ENCODE measurements around the gene SMAP2. TPM values are rescaled to one million over a fixed set of nuclear protein-coding genes. Genes with fewer than 3 reads are reported as not detected.
A peak's percentile ranks its signal among the peaks of the same experiment; 100 is the strongest.

SMAP2 gene
- total and polyA plus RNA-seq, 11 donors: 8.9 to 44.4 (median 12.9) TPM

- Histone ChIP-seq H3K27ac (no peak overlapping the region), H3K27me3 (no peaks in the 10 kb centered on the region), H3K36me3 (peaks cover 0 to 98% (median 49%) of the 10 kb centered on the region in 9 donors), H3K4me3 (no peak overlapping the region), H3K9me3 (no peaks in the 10 kb centered on the region), H3K4me1 (peaks cover 0 to 12% (median 2%) of the 10 kb centered on the region in 12 donors)
- WGBS, 4 donors: 94 to 97% (median 96%) methylated on average over 6 of the region's 6 CpGs
- ATAC-seq: no peak
- no peak for TF ChIP-seq POLR2A (IDR thresholded peaks at IDR 0.05)
- no peak for TF ChIP-seq CTCF (IDR thresholded peaks at IDR 0.05)
- DNase-seq: no peak
- intact Hi-C loops (cut with DNase I): no loop called here
These were observed 40.2 kb downstream of the SMAP2 start for GRCh38 chr1:40413527-40414252.

- no peak for ATAC-seq
- Histone ChIP-seq H3K36me3 (peaks cover 0 to 98% (median 52%) of the 10 kb centered on the region in 9 donors), H3K27me3 (no peaks in the 10 kb centered on the region), H3K4me1 (peaks cover 0 to 12% (median 2%) of the 10 kb centered on the region in 12 donors), H3K27ac (no peak overlapping the region), H3K9me3 (no peaks in the 10 kb centered on the region), H3K4me3 (no peak overlapping the region)
- 92 to 97% (median 95%) methylated on average over 3 of the region's 3 CpGs for WGBS, 4 donors
- no peak for DNase-seq
- intact Hi-C loops (cut with DNase I): no loop called here
- TF ChIP-seq CTCF (IDR thresholded peaks at IDR 0.05) (no peak), POLR2A (IDR thresholded peaks at IDR 0.05) (no peak)
These were observed 40.8 kb downstream of the SMAP2 start for GRCh38 chr1:40414331-40414730.

DNA sequence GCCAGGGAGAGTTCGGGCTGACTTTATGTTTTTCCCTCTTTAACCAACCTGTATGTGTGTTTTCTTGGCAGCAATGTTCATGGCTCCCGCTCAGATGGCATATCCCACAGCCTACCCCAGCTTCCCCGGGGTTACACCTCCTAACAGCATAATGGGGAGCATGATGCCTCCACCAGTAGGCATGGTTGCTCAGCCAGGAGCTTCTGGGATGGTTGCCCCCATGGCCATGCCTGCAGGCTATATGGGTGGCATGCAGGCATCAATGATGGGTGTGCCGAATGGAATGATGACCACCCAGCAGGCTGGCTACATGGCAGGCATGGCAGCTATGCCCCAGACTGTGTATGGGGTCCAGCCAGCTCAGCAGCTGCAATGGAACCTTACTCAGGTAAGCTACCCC lies 43.2 kb downstream of the SMAP2 start:
- no peaks in the 10 kb centered on the region for H3K9me3 ChIP-seq
- no peak overlapping the region for H3K27ac ChIP-seq
- H3K4me1 ChIP-seq: peaks cover 0 to 10% (median 0%) of the 10 kb centered on the region in 12 donors
- no peak overlapping the region for H3K4me3 ChIP-seq
- TF ChIP-seq POLR2A (IDR thresholded peaks at IDR 0.05): no peak
- no peak for TF ChIP-seq CTCF (IDR thresholded peaks at IDR 0.05)
- peaks cover 0 to 89% (median 53%) of the 10 kb centered on the region in 9 donors for H3K36me3 ChIP-seq
- DNase-seq (no peak), ATAC-seq (no peak)
- intact Hi-C loops (cut with DNase I): loop anchor here in 1 of 10 donors (5.0 kb wide), 1 partner anchor 659 kb away; no protein-coding TSS in a partner anchor
- WGBS, 4 donors: 89 to 100% (median 98%) methylated on average over 4 of the region's 4 CpGs
- no peaks in the 10 kb centered on the region for H3K27me3 ChIP-seq

GRCh38 chr1:40421431-40422384 lies 48.2 kb downstream of the SMAP2 start:
- TF ChIP-seq POLR2A (IDR thresholded peaks at IDR 0.05): no peak
- no peak for TF ChIP-seq CTCF (IDR thresholded peaks at IDR 0.05)
- peak in 1 of 5 donors; percentile 31 for DNase-seq
- 72 to 78% (median 75%) methylated on average over 15 of the region's 15 CpGs for WGBS, 4 donors
- no peaks in the 10 kb centered on the region for H3K9me3 ChIP-seq
- no peak overlapping the region for H3K4me3 ChIP-seq
- peaks cover 0 to 34% (median 10%) of the 10 kb centered on the region in 12 donors for H3K4me1 ChIP-seq
- intact Hi-C loops (cut with DNase I): no loop called here
- ATAC-seq: peak; percentile 5 to 21 (median 12)
- H3K36me3 ChIP-seq: peaks cover 0 to 65% (median 32%) of the 10 kb centered on the region in 9 donors
- H3K27me3 ChIP-seq: no peaks in the 10 kb centered on the region
- peak overlapping the region in 1 of 12 donors; percentile 71 for H3K27ac ChIP-seq

Data from heart left ventricle (tissue), 16 donors.